HG03520 (cell line): ENCODE data around the gene CD48.
A peak's percentile ranks its signal among the peaks of the same experiment; 100 is the strongest.

Experiments used
- ATAC-seq: cut with Tn5 transposase; IDR thresholded peaks from one replicate; pipeline ENCODE4 v1.9.1; 2021; ENCODE audit warnings: mild to moderate bottlenecking, moderate library complexity; ENCODE audit not compliant: unreplicated experiment

CD48 gene

GRCh38 chr1:160681066-160681890 is 30.3 kb downstream of the CD48 start:
- no peak for ATAC-seq

GRCh38 chr1:160680399-160680798 is 31.2 kb downstream of the CD48 start:
- ATAC-seq: no peak

GRCh38 chr1:160679893-160680292 is 31.7 kb downstream of the CD48 start:
- ATAC-seq: no peak

GRCh38 chr1:160676869-160677597 is 34.6 kb downstream of the CD48 start:
- no peak for ATAC-seq

- peak; percentile 61 for ATAC-seq
Observed at GRCh38 chr1:160675641-160676410, 35.8 kb downstream of the CD48 start.

GRCh38 chr1:160674415-160674814 is 37.2 kb downstream of the CD48 start:
- ATAC-seq: no peak

- ATAC-seq: no peak
Observed at GRCh38 chr1:160672789-160673695, 38.6 kb downstream of the CD48 start.

- no peak for ATAC-seq
Observed at GRCh38 chr1:160671603-160672517, 39.8 kb downstream of the CD48 start.

GRCh38 chr1:160670701-160671100 is 40.9 kb downstream of the CD48 start:
- ATAC-seq: no peak

- no peak for ATAC-seq
Observed at GRCh38 chr1:160669802-160670201, 41.8 kb downstream of the CD48 start.

GRCh38 chr1:160669276-160669675 is 42.3 kb downstream of the CD48 start:
- no peak for ATAC-seq

GRCh38 chr1:160667896-160668295 is 43.7 kb downstream of the CD48 start:
- no peak for ATAC-seq

GRCh38 chr1:160666079-160666442 is 45.6 kb downstream of the CD48 start:
- ATAC-seq: no peak

GRCh38 chr1:160665330-160666078 is 46.1 kb downstream of the CD48 start:
- no peak for ATAC-seq

GRCh38 chr1:160664573-160665051 is 47.0 kb downstream of the CD48 start:
- ATAC-seq: peak; percentile 39

- ATAC-seq: no peak
Observed at GRCh38 chr1:160662910-160663309, 48.7 kb downstream of the CD48 start.

- no peak for ATAC-seq
Observed at GRCh38 chr1:160659566-160659965, 52.1 kb downstream of the CD48 start.

- ATAC-seq: no peak
Observed at GRCh38 chr1:160658814-160659193, 52.8 kb downstream of the CD48 start.
